Astrocyte of the spinal cord (primary cell): ENCODE measurements around the gene HOXD3.

Experiments used
- DNase-seq: peaks from one replicate; pipeline ENCODE4 v3.0.0; 2011; ENCODE audit warnings: low read depth, low spot score
- H3K4me3 ChIP-seq: 2 replicates; pipeline ENCODE4 v1.5.1; 2011; ENCODE audit warnings: low read depth, mild to moderate bottlenecking, low read length, moderate library complexity
- CTCF ChIP-seq: IDR thresholded peaks from 2 replicates; pipeline ENCODE4 v1.5.1; 2012; ENCODE audit warnings: low read depth, mild to moderate bottlenecking, low read length, inconsistent platforms
- in situ Hi-C: cut with HindIII; loops from 2 replicates; pipeline ENCODE4 v1.10.0; 2017; ENCODE audit warnings: low sequenced_read_pairs

The HOXD3 gene

DNA sequence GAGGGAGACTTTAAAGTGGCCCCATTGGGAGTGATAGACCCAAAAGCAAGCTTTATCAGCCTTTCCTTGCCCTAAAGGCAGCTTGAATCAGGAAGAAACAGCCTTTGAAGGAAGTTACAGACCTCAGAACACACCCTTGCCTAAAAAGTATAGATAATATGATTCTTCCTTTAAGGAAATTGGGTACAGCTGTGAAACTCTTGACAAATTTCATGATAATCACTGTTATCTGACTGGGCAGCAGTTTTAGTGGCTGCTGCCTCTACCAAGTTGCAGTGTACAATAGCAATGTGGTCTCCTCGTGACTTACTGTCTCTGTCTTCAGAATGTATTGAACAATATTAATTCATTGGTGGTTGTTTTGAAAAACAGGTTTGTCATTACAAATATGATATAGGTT, 48.0 kb downstream of the HOXD3 start:
- no peak for DNase-seq
- H3K4me3 ChIP-seq: no peak overlapping the region
- TF ChIP-seq CTCF: no peak
- in situ Hi-C loops: no loop called here

DNA sequence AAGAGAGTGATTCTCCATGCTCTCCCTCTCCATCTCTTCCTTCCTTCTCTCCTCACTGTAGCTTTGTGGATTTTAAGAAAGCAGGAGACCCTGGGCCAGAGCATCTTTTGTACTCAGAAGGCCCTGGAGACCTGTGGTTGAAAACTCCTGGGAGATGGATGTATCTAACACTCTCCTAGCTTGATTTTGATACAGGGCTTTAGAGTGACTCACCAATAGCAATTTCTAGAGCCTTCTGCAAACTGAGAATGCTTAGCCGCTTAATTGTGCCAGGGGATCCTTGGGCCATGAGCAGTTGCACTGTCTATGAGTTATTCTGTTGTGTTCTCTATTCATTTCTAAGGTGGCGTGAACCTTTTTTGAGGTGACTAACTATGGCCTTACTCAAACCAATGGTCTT, 49.0 kb downstream of the HOXD3 start:
- DNase-seq: no peak
- in situ Hi-C loops: no loop called here
- TF ChIP-seq CTCF: no peak
- no peak overlapping the region for H3K4me3 ChIP-seq

DNA sequence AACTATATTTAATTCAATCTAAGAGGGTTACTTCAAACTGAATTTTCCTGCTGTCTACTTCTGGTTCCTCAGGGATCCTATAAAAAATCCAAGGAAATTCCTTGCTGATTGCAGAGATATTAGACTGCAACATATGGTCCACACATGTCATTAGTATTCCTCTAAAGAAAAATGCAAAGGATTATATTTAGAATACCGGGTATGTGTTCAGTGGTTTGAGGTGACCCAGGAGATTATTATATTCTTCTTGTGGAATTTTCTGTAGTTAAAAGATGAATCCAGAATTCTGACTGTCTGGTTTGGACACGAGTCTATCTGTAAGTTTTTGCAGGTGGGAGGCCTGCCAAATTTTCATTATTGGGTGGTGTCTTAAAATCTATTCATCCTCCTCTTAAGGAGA, 49.6 kb downstream of the HOXD3 start:
- DNase-seq: no peak
- in situ Hi-C loops: no loop called here
- H3K4me3 ChIP-seq: no peak overlapping the region
- no peak for TF ChIP-seq CTCF

GRCh38 chr2:176211110-176211509, 54.0 kb downstream of the HOXD3 start:
- no peak for TF ChIP-seq CTCF
- H3K4me3 ChIP-seq: no peak overlapping the region
- in situ Hi-C loops: no loop called here
- DNase-seq: no peak

DNA sequence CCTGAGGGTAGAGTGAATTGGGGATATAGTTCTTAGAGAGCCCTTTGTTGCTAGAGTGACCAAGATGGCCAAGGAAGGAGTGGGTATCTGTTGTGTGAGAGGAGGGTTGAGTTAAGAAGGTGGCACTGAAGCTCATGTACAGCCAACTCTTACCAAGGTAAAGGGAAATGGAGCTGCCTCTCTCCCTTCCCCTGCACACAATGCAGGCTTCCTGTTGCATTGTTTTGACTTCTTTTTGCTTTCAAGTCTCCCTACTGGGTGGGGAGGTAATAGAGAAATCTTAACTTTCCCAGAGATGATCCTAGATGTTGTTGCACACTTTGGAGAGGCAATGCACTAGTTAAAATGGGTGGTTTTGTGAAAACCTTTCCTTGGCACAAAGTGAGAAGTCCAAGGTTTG, 55.2 kb downstream of the HOXD3 start:
- in situ Hi-C loops: no loop called here
- TF ChIP-seq CTCF: no peak
- H3K4me3 ChIP-seq: no peak overlapping the region
- no peak for DNase-seq

- no peak for TF ChIP-seq CTCF
- no peak for DNase-seq
- H3K4me3 ChIP-seq: no peak overlapping the region
- in situ Hi-C loops: no loop called here
These were observed 56.3 kb downstream of the HOXD3 start for GRCh38 chr2:176213406-176213805.
